GM12872 (cell line): Measurements from ENCODE around the gene FADS2.

Source experiments
- TF ChIP-seq, protein P1 (sequence below): IDR thresholded peaks from 3 replicates; pipeline ENCODE4 v1.5.1; 2011; ENCODE audit warnings: low read depth, mild to moderate bottlenecking, low read length, moderate library complexity; ENCODE audit not compliant: insufficient read depth

The FADS2 gene

DNA sequence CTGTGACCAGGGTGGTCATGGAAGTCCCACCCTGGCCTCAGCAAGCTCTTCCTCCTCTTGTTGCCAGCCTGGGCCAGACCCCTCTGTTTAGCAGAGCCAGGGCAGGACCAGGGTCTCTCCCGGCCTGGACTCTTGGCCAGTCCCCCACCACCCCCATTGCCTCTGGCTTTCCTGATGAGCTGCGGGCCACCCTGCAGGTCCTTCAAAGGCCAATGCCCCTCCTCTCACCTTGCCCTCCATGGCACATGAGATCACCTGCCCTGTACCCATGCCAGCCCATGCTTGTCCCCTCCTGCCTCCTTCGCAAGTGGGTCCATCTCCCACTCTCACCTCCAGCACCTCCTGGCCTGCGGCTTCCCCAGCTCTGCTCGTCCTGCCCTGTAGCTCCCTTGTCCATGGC is 10.4 kb downstream of the FADS2 start:
- TF ChIP-seq, protein P1, sequence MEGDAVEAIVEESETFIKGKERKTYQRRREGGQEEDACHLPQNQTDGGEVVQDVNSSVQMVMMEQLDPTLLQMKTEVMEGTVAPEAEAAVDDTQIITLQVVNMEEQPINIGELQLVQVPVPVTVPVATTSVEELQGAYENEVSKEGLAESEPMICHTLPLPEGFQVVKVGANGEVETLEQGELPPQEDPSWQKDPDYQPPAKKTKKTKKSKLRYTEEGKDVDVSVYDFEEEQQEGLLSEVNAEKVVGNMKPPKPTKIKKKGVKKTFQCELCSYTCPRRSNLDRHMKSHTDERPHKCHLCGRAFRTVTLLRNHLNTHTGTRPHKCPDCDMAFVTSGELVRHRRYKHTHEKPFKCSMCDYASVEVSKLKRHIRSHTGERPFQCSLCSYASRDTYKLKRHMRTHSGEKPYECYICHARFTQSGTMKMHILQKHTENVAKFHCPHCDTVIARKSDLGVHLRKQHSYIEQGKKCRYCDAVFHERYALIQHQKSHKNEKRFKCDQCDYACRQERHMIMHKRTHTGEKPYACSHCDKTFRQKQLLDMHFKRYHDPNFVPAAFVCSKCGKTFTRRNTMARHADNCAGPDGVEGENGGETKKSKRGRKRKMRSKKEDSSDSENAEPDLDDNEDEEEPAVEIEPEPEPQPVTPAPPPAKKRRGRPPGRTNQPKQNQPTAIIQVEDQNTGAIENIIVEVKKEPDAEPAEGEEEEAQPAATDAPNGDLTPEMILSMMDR = no peak

DNA sequence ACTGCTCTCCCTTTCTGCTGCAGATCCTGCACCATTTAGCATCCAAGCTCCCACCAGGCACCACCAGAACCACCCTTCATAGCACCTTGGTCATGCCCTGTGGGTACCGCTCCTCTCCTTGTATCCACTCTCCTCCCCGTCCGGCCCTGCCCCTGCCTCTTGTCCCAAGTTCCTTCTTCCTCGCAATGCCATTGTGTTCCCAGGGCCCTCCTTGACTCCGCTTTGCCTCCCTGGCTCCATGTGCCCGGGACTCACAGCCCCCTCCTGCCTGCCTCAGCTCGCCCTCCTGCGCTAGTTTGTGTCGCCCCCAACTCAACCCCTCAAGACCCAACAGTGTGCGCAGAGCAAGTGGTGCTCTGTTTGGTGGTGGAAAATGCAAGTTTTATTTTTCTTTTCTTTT is 10.8 kb downstream of the FADS2 start:
- TF ChIP-seq, protein P1 = no peak

DNA sequence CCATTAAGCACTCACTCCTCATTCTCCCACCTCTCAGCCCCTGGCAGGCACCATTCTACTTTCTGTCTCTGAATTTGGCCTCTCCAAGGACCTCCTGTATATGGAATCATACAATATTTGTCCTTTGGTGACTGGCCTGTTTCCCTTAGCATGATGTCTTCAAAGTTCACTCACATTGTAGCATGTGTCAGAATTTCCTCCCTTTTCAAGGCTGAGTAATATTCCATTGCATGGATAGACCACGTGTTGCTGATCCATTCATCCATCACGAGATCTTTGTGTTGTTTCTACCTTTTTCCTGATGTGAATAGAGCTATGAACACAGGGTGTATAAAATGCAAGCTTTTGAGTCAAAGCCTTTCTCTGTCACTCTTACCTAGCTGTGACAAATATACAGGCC is 11.6 kb downstream of the FADS2 start:
- TF ChIP-seq, protein P1 = no peak

DNA sequence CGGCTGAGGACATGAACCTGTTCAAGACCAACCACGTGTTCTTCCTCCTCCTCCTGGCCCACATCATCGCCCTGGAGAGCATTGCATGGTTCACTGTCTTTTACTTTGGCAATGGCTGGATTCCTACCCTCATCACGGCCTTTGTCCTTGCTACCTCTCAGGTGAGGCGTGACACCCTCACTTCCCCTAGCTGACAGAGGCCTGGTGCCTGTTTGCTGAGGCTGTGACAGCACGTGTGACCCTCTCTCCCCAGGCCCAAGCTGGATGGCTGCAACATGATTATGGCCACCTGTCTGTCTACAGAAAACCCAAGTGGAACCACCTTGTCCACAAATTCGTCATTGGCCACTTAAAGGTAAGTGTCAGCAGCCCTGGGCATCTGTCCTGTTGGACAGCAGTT is 12.3 kb downstream of the FADS2 start:
- TF ChIP-seq, protein P1 = no peak

DNA sequence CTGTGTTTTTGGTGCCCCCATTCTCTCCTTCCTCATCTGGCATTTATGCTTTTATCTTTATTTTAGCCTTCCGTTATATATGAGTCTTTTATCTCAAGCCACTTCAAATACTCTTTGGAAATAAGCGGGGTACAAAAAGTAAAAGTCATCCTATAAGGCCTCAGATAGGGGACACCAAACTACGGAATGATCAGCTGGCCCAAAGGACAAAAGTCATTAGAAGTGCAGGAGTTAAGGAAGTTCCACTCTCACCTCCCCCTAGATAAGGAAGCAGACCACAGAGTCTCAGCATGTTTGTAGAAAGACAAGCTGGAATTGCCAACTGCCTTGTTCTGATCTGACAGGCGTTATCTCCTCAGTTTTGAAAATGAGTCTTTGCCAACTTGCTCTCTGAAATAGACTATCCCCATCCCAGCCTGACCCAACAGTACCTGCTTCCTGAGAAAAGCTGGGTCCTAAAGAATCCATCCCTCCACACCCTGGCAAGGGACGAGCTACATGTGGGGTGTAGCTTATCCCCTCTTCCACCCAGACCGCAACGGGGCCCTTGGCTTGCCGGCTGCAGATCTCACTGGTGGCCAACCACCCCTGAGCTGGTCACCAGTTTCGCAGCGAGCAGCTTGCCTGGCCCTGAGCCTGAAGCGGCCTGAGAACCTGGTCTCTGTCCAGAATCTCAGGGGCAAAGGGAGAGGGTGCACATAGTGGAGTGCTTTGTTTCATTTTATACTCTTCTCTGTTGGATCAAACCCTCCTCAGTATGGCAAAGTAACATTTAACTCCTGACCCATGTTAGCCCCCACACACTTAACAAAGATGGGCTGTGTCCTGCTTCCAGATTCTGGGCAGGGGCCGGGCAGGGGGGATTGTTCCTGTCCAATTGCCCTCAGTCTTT is 13.8 kb downstream of the FADS2 start:
- TF ChIP-seq, protein P1 = no peak

DNA sequence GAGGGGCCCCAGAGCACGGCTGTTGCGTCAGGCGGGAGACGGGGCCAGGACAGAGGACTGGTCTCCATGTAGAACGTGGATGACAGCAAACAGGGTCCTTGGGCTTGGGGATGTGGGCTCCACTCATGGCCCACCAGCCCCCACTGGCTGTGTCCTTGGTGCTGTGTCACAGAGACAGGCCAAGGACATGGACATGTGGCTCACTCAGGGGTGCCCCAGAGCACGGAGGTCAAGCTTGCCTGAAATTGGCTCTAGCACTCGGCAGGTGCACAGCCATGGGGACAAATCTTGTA is 14.4 kb downstream of the FADS2 start:
- TF ChIP-seq, protein P1 = no peak

DNA sequence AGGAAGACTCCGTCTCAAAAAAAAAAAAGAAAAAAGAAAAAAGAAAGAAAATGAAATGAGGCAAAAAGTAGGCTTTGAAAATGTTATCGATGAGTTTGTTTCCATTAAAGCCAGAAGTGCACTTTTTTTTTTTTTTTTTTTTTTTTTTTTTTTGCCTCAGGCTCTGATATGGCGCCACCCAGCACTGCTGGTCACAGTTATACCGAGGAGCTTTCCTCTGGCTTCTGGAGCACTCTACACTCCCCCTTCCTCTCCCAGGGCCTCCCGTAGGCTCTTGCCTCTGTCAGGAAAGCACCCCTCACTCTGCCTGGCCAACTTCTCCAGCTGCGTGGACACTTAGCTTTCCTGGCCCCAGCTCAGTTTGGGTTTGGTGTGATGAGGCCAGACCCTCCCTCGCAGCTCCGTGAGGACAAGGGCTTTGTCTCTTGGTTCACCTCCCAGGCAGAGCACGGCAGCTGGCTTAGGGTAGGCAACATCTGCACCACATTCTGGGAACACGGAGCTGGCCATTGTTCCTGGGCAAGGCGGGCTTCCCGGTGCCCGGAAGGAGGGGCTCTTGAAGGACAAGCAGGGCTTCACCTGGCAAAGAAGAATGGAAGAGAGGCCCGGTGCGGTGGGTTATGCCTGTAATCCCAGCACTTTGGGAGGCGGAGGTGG is 16.9 kb downstream of the FADS2 start:
- TF ChIP-seq, protein P1 = no peak
